GM12865 (cell line): ENCODE measurements around the gene BANF2.

Source experiments
- DNase-seq: peaks from one replicate; pipeline ENCODE4 v3.0.0; 2010; ENCODE audit warnings: low read depth
- H3K4me3 ChIP-seq: 2 replicates; pipeline ENCODE4 v1.5.1; 2011; ENCODE audit warnings: mild to moderate bottlenecking, low read depth, low read length, control low read depth
- CTCF ChIP-seq: IDR thresholded peaks from 2 replicates; pipeline ENCODE4 v1.5.1; 2011; ENCODE audit warnings: low read length, control low read depth, low read depth, inconsistent platforms; ENCODE audit not compliant: insufficient read depth; ENCODE audit errors: missing control alignments

The BANF2 gene

GRCh38 chr20:17691758-17692157 lies 8.0 kb upstream of the BANF2 start:
- DNase-seq = no peak
- no peak for TF ChIP-seq CTCF
- no peak overlapping the region for H3K4me3 ChIP-seq

GRCh38 chr20:17693444-17694001 lies 6.2 kb upstream of the BANF2 start:
- no peak overlapping the region for H3K4me3 ChIP-seq
- TF ChIP-seq CTCF = no peak
- no peak for DNase-seq

GRCh38 chr20:17694767-17695166 lies 5.0 kb upstream of the BANF2 start:
- TF ChIP-seq CTCF = no peak
- DNase-seq = no peak

GRCh38 chr20:17696287-17696686 lies 3.5 kb upstream of the BANF2 start:
- no peak for TF ChIP-seq CTCF
- H3K4me3 ChIP-seq = no peak overlapping the region
- no peak for DNase-seq

More at GRCh38 chr20:17694767-17695166, 5.0 kb upstream of the BANF2 start:
- H3K4me3 ChIP-seq = no peak overlapping the region

GRCh38 chr20:17697171-17697570 lies 2.6 kb upstream of the BANF2 start:
- no peak for TF ChIP-seq CTCF
- no peak overlapping the region for H3K4me3 ChIP-seq
- no peak for DNase-seq

GRCh38 chr20:17698384-17698783 lies 1.4 kb upstream of the BANF2 start:
- H3K4me3 ChIP-seq = no peak overlapping the region
- DNase-seq = no peak

More at GRCh38 chr20:17698384-17698783, 1.4 kb upstream of the BANF2 start:
- no peak for TF ChIP-seq CTCF
